H1 (cell line): ENCODE data around the gene ALKBH3. TPM values are rescaled to one million over a fixed set of nuclear protein-coding genes. Genes with fewer than 3 reads are reported as not detected.

ENCODE experiments used
- CTCF ChIA-PET: fragments of 300-600 bp; sonication (Branson Sonifier 250); formaldehyde crosslinking; loops from one replicate; lab custom pipeline; 2021; ENCODE audit not compliant: partially characterized antibody; lab: Charles Lee
- POLR2A ChIA-PET: fragments of 300-600 bp; sonication (Branson Sonifier 250); formaldehyde crosslinking; loops from one replicate; lab custom pipeline; 2021; ENCODE audit warnings: inconsistent platforms; ENCODE audit not compliant: partially characterized antibody; lab: Charles Lee
- DNase-seq, 2 experiments: peaks; one replicate each; pipeline versions ENCODE4 v3.0.0 to v3.0.0-alpha.2; 2010 to 2022; ENCODE audit warnings: low spot score in 2 of 2, low read depth in 1 of 2, mixed read lengths in 1 of 2
- FAIRE-seq: peaks from 2 replicates; lab custom pipeline; 2011; peaks lifted over from hg19 to GRCh38; lab: Jason Lieb, UNC
- H2AFZ ChIP-seq: 2 replicates; pipeline ENCODE4 v1.8.1; 2012; ENCODE audit warnings: low read length, inconsistent platforms
- H2AK5ac ChIP-seq: 2 replicates; pipeline ENCODE4 v1.6.1; 2013; ENCODE audit warnings: low read depth, low read length
- H2BK120ac ChIP-seq: replicated peaks from 2 replicates; pipeline ENCODE3; 2013; ENCODE audit warnings: low read depth, low read length, inconsistent platforms
- H2BK12ac ChIP-seq: 2 replicates; pipeline ENCODE4 v1.6.1; 2013; ENCODE audit warnings: low read depth, low read length
- H2BK15ac ChIP-seq: 2 replicates; pipeline ENCODE4 v1.6.1; 2013; ENCODE audit warnings: low read length
- H2BK20ac ChIP-seq: 2 replicates; pipeline ENCODE4 v1.6.1; 2013; ENCODE audit warnings: low read length
- H2BK5ac ChIP-seq: 2 replicates; pipeline ENCODE4 v1.6.1; 2013; ENCODE audit warnings: low read depth, low read length
- H3K14ac ChIP-seq: 2 replicates; pipeline ENCODE4 v1.6.1; 2013; ENCODE audit warnings: inconsistent platforms; ENCODE audit not compliant: insufficient read length
- H3K18ac ChIP-seq: 2 replicates; pipeline ENCODE4 v1.6.1; 2013; ENCODE audit warnings: low read length; ENCODE audit errors: extremely low read depth
- H3K23ac ChIP-seq: 2 replicates; pipeline ENCODE4 v1.6.1; 2013; ENCODE audit warnings: inconsistent platforms; ENCODE audit not compliant: insufficient read length
- H3K23me2 ChIP-seq: 2 replicates; pipeline ENCODE4 v1.6.1; 2013; ENCODE audit warnings: low read depth, low read length
- H3K27ac ChIP-seq: 2 replicates; pipeline ENCODE4 v1.6.1; 2011; ENCODE audit warnings: low read depth, low read length, inconsistent platforms
- H3K27me3 ChIP-seq, 4 experiments: replicated peaks in 1 of 4; 1 replicate in 1 of 4; 2 replicates in 3 of 4; pipeline versions ENCODE4 v1.6.1 to v1.8.1; 2011 to 2013; ENCODE audit warnings: low read length in 3 of 4, mild to moderate bottlenecking in 3 of 4, inconsistent platforms in 2 of 4, mixed read lengths in 2 of 4, moderate library complexity in 1 of 4; ENCODE audit not compliant: control insufficient read depth in 3 of 4, insufficient read depth in 3 of 4; ENCODE audit errors: extremely low read depth in 1 of 4
- H3K36me3 ChIP-seq, 4 experiments: 2 replicates each; pipeline versions ENCODE4 v1.6.1 to v1.8.1; 2011 to 2013; ENCODE audit warnings: mild to moderate bottlenecking in 4 of 4, low read length in 3 of 4, moderate library complexity in 2 of 4, control low read depth in 1 of 4, inconsistent platforms in 1 of 4; ENCODE audit not compliant: insufficient read depth in 4 of 4, control insufficient read depth in 2 of 4
- H3K4ac ChIP-seq: replicated peaks from 2 replicates; pipeline ENCODE3; 2013; ENCODE audit warnings: low read length, low read depth, mixed read lengths, inconsistent platforms; ENCODE audit not compliant: insufficient read length
- H3K4me1 ChIP-seq, 4 experiments: replicated peaks in 1 of 4; 1 replicate in 1 of 4; 2 replicates in 3 of 4; pipeline versions ENCODE4 v1.6.1 to v1.8.1; 2011 to 2013; ENCODE audit warnings: low read length in 3 of 4, inconsistent platforms in 2 of 4, mixed read lengths in 1 of 4; ENCODE audit not compliant: insufficient read depth in 4 of 4, control insufficient read depth in 3 of 4
- H3K4me2 ChIP-seq, 2 experiments: 2 replicates each; pipeline versions ENCODE4 v1.6.1 to v1.8.1; 2011 to 2013; ENCODE audit warnings: low read depth in 2 of 2, low read length in 2 of 2, control low read depth in 1 of 2, inconsistent platforms in 1 of 2, mild to moderate bottlenecking in 1 of 2; ENCODE audit not compliant: insufficient read depth in 1 of 2
- H3K4me3 ChIP-seq, 4 experiments: fragments of 200-600, 300-600 bp in 1 of 4; sonication (generic), shearing (Covaris generic), sonication (Bioruptor Twin) in 1 of 4; 2 replicates each; pipeline versions ENCODE4 v1.5.1 to v1.8.1; 2011 to 2016; ENCODE audit warnings: low read length in 4 of 4, low read depth in 3 of 4, control low read depth in 2 of 4, inconsistent platforms in 2 of 4, mild to moderate bottlenecking in 2 of 4, mixed read lengths in 1 of 4, moderate library complexity in 1 of 4; ENCODE audit not compliant: insufficient read depth in 2 of 4; ENCODE audit errors: extremely low read depth in 1 of 4
- H3K56ac ChIP-seq: replicated peaks from 2 replicates; pipeline ENCODE3; 2013; ENCODE audit warnings: low read depth, mild to moderate bottlenecking, mixed read lengths, low read length, inconsistent platforms; ENCODE audit not compliant: insufficient read length
- H3K79me1 ChIP-seq: 2 replicates; pipeline ENCODE4 v1.6.1; 2013; ENCODE audit warnings: low read depth, low read length, control low read depth
- H3K79me2 ChIP-seq, 2 experiments: 2 replicates each; pipeline versions ENCODE4 v1.6.1 to v1.8.1; 2012 to 2013; ENCODE audit warnings: low read length in 2 of 2, mild to moderate bottlenecking in 2 of 2, inconsistent platforms in 1 of 2; ENCODE audit not compliant: insufficient read depth in 2 of 2, control insufficient read depth in 1 of 2
- H3K9ac ChIP-seq, 4 experiments: replicated peaks in 1 of 4; 1 replicate in 1 of 4; 2 replicates in 3 of 4; pipeline versions ENCODE4 v1.6.1 to v1.8.1; 2011 to 2013; ENCODE audit warnings: low read depth in 3 of 4, low read length in 3 of 4, control low read depth in 2 of 4, mild to moderate bottlenecking in 2 of 4, moderate library complexity in 2 of 4, inconsistent platforms in 1 of 4; ENCODE audit errors: extremely low read depth in 1 of 4
- H3K9me3 ChIP-seq, 2 experiments: 2 replicates each; pipeline versions ENCODE4 v1.6.1 to v1.8.1; 2012 to 2013; ENCODE audit warnings: mild to moderate bottlenecking in 2 of 2, moderate library complexity in 2 of 2, control low read depth in 1 of 2, inconsistent platforms in 1 of 2, low read depth in 1 of 2, low read length in 1 of 2, mixed read lengths in 1 of 2; ENCODE audit not compliant: insufficient read depth in 2 of 2
- H4K20me1 ChIP-seq, 2 experiments: replicated peaks in 1 of 2; 2 replicates each; pipeline versions ENCODE3 to v1.8.1; 2011 to 2013; ENCODE audit warnings: inconsistent platforms in 2 of 2, low read length in 2 of 2, mild to moderate bottlenecking in 1 of 2; ENCODE audit not compliant: insufficient read depth in 2 of 2, control insufficient read depth in 1 of 2
- H4K5ac ChIP-seq: 2 replicates; pipeline ENCODE4 v1.6.1; 2013; ENCODE audit warnings: low read length, low read depth, mixed read lengths, inconsistent platforms; ENCODE audit not compliant: insufficient read length
- H4K8ac ChIP-seq: 2 replicates; pipeline ENCODE4 v1.8.0; 2013; ENCODE audit warnings: mild to moderate bottlenecking, moderate library complexity, low read length, inconsistent platforms; ENCODE audit not compliant: insufficient read depth; ENCODE audit errors: extremely low read depth
- H4K91ac ChIP-seq: replicated peaks from 2 replicates; pipeline ENCODE3; 2013; ENCODE audit warnings: low read length, mixed read lengths, inconsistent platforms; ENCODE audit not compliant: insufficient read length
- CTCF ChIP-seq, 3 experiments: IDR thresholded peaks; 1 replicate in 2 of 3; 2 replicates in 1 of 3; pipeline versions ENCODE4 v1.5.1 to v1.6.1; 2011; ENCODE audit warnings: low read length in 3 of 3, mild to moderate bottlenecking in 3 of 3, inconsistent platforms in 2 of 3, low read depth in 1 of 3, moderate library complexity in 1 of 3; ENCODE audit not compliant: insufficient read depth in 1 of 3; ENCODE audit errors: control extremely low read depth in 1 of 3
- FOSL1 ChIP-seq: IDR thresholded peaks from 2 replicates; pipeline ENCODE4 v1.6.1; 2011; ENCODE audit warnings: mild to moderate bottlenecking, low read depth, low read length, moderate library complexity; ENCODE audit not compliant: insufficient read depth
- KDM1A ChIP-seq: fragments of 200-600, 300-600 bp; sonication (generic); IDR thresholded peaks from 2 replicates; pipeline ENCODE4 v1.7.1; 2016; ENCODE audit warnings: mild to moderate bottlenecking, low read length, borderline replicate concordance
- KDM4A ChIP-seq: IDR thresholded peaks from one replicate; pipeline ENCODE4 v1.7.1; 2012; ENCODE audit warnings: low read depth, mild to moderate bottlenecking, moderate library complexity, low read length, inconsistent platforms; ENCODE audit not compliant: severe bottlenecking
- RAD21 ChIP-seq, 2 experiments: IDR thresholded peaks in 1 of 2; conservative IDR thresholded peaks in 1 of 2; 2 replicates each; pipeline ENCODE4 v1.6.1; 2011; ENCODE audit warnings: low read depth in 2 of 2, low read length in 2 of 2, improper control_type of control experiment in 1 of 2, inconsistent platforms in 1 of 2, mild to moderate bottlenecking in 1 of 2, moderate library complexity in 1 of 2
- TEAD4 ChIP-seq: IDR thresholded peaks from 2 replicates; pipeline ENCODE4 v1.6.1; 2012; ENCODE audit warnings: low read depth, low read length, inconsistent platforms, mixed read lengths
- WGBS, 2 experiments: shearing (Covaris generic) in 1 of 2; methylation state at CpG; one replicate each; pipeline versions ENCODE4 v1.1.6 to v1.1.7; 2013 to 2015; ENCODE audit warnings: low lambda C conversion rate in 2 of 2, mixed read lengths in 2 of 2, inconsistent platforms in 1 of 2, low coverage in 1 of 2, missing lambda C conversion rate in 1 of 2; ENCODE audit not compliant: insufficient replicate concordance in 2 of 2, insufficient coverage in 1 of 2, insufficient read length in 1 of 2; ENCODE audit errors: extremely low coverage in 1 of 2, missing lambda C conversion rate in 1 of 2; 5-methylcytosine and 5-hydroxymethylcytosine counted together
- polyA plus RNA-seq, 7 experiments: library from polyadenylated mRNA; depleted of rRNA in 3 of 7; stranded (reverse) in 5 of 7; unstranded in 2 of 7; fragments of >200 nt in 5 of 7; fragments of 200-250 nt in 2 of 7; gene quantifications; 1 replicate in 5 of 7; 2 replicates in 1 of 7; 4 replicates in 1 of 7; pipeline versions ENCODE4 v1.2.1 to v1.2.3, GENCODE V29; 2011 to 2013; ENCODE audit warnings: missing spikeins in 2 of 7, mixed read lengths in 2 of 7
- total RNA-seq: library from RNA; stranded (reverse); fragmentation: NEBNext Ultra II Directional; extraction: Animal tissue kit (Norgen Biotek cat#: 25700); gene quantifications from 2 replicates; pipeline ENCODE4 v1.2.1, GENCODE V29; 2021

The ALKBH3 gene
- total and polyA plus RNA-seq, 2 of the 8 experiments (the other 6 are each of a cell fraction or from before 2014, with no cell fraction given): 10.5 to 11.4 TPM

- H3K23ac ChIP-seq: no peak overlapping the region
- H3K4me2 ChIP-seq: no peak overlapping the region
- no peaks in the 10 kb centered on the region for H3K27me3 ChIP-seq
- 90% methylated on average over 26 of the region's 27 CpGs; no CpG with 5 or more reads in 1 of the 2 experiments for WGBS, 2 experiments
- no peak overlapping the region for H3K56ac ChIP-seq
- peak overlapping the region; percentile 68; the same call in 1 of the 2 replicates for H2BK12ac ChIP-seq
- no peak overlapping the region for H2BK20ac ChIP-seq
- no peak overlapping the region for H3K9ac ChIP-seq
- H3K27ac ChIP-seq: no peak overlapping the region
- TF ChIP-seq KDM1A (peak; percentile 59; the same call in 1 of the 2 replicates), RAD21 (IDR thresholded peaks at IDR 0.05 in 1 of 2, conservative IDR thresholded peaks at IDR 0.05 in 1 of 2; ENCODE audit: low read depth in 2 of 2, low read length in 2 of 2) (peak; percentile 21 to 38; a peak in 2 of 4 replicates), FOSL1 (no peak), KDM4A (no peak), TEAD4 (0 out of 2 replicates have a peak, but pooled peaks have one; percentile 6), CTCF (IDR thresholded peaks at IDR 0.05; ENCODE audit: control extremely low read depth in 1 of 3, insufficient read depth in 1 of 3, low read depth in 1 of 3, low read length in 3 of 3) (peak; percentile 49 to 54 (median 54))
- no peaks in the 10 kb centered on the region for H3K79me2 ChIP-seq
- DNase-seq (no peak), FAIRE-seq (no peak)
- H3K4me3 ChIP-seq: no peak overlapping the region
- no peaks in the 10 kb centered on the region for H3K79me1 ChIP-seq
- CTCF ChIA-PET: interaction anchor here (0.6 to 9.0 kb wide), 20 partner anchors 9 to 348 kb away, joined by 3 to 98 read pairs (median 4); partner anchors contain the start of gene C11orf96
- no peaks in the 10 kb centered on the region for H3K9me3 ChIP-seq
- H3K23me2 ChIP-seq: no peaks in the 10 kb centered on the region
- H3K4ac ChIP-seq: no peak overlapping the region
- no peak overlapping the region for H4K91ac ChIP-seq
- no peak overlapping the region for H4K5ac ChIP-seq
- H2BK120ac ChIP-seq: no peak overlapping the region
- H3K4me1 ChIP-seq: peaks cover 2 to 22% (median 13%) of the 10 kb centered on the region in 4 experiments; a peak in 6 of 7 replicates
- no peak overlapping the region for H3K14ac ChIP-seq
- H4K20me1 ChIP-seq: no peaks in the 10 kb centered on the region
- no peak overlapping the region for H2AFZ ChIP-seq
- H2BK15ac ChIP-seq: no peak overlapping the region
- H2BK5ac ChIP-seq: peak overlapping the region; percentile 29
- no peak overlapping the region for H3K18ac ChIP-seq
- peak overlapping the region; percentile 71; the same call in 1 of the 2 replicates for H4K8ac ChIP-seq
- no peaks in the 10 kb centered on the region; a peak in 1 of 8 replicates for H3K36me3 ChIP-seq
- no peak overlapping the region for H2AK5ac ChIP-seq
- POLR2A ChIA-PET: interaction anchor here (0.6 to 3.2 kb wide), 7 partner anchors 15 to 43 kb away, joined by 3 to 13 read pairs (median 3); partner anchors contain the start of genes ALKBH3 and C11orf96
Observed at GRCh38 chr11:43924112-43924855, 43.7 kb downstream of the ALKBH3 start.
